Kidney epithelial cell (primary cell): ENCODE data around the gene PLA2G6. TPM values are rescaled to one million over a fixed set of nuclear protein-coding genes. Genes with fewer than 3 reads are reported as not detected.
"Not testable (repeated sequence)": the region's sequence is repeated elsewhere in the genome, so short reads cannot be mapped to it uniquely, and the experiment has no call there.

ENCODE experiments used
- DNase-seq: peaks from one replicate; pipeline ENCODE4 v3.0.0-alpha.2; 2010; ENCODE audit warnings: low read depth
- H3K27me3 ChIP-seq: 2 replicates; pipeline ENCODE4 v1.6.0; 2011; ENCODE audit warnings: low read length; ENCODE audit not compliant: control insufficient read depth, insufficient read depth
- H3K36me3 ChIP-seq: 2 replicates; pipeline ENCODE4 v1.5.1; 2011; ENCODE audit warnings: low read length; ENCODE audit not compliant: control insufficient read depth, insufficient read depth
- H3K4me3 ChIP-seq: 2 replicates; pipeline ENCODE4 v1.5.1; 2011; ENCODE audit warnings: low read depth, mild to moderate bottlenecking, control low read depth, low read length
- CTCF ChIP-seq: IDR thresholded peaks from 2 replicates; pipeline ENCODE4 v1.5.1; 2011; ENCODE audit warnings: mild to moderate bottlenecking, moderate library complexity, low read length, control low read depth, inconsistent platforms; ENCODE audit not compliant: insufficient read depth, poor library complexity, severe bottlenecking
- total RNA-seq: library from RNA; depleted of rRNA; stranded (reverse); fragments of >200 nt; gene quantifications from 2 replicates; pipeline ENCODE4 v1.2.3, GENCODE V29; 2015

The PLA2G6 gene
- total RNA-seq, 1 donor from 2014 or later = 15.5 TPM

DNA sequence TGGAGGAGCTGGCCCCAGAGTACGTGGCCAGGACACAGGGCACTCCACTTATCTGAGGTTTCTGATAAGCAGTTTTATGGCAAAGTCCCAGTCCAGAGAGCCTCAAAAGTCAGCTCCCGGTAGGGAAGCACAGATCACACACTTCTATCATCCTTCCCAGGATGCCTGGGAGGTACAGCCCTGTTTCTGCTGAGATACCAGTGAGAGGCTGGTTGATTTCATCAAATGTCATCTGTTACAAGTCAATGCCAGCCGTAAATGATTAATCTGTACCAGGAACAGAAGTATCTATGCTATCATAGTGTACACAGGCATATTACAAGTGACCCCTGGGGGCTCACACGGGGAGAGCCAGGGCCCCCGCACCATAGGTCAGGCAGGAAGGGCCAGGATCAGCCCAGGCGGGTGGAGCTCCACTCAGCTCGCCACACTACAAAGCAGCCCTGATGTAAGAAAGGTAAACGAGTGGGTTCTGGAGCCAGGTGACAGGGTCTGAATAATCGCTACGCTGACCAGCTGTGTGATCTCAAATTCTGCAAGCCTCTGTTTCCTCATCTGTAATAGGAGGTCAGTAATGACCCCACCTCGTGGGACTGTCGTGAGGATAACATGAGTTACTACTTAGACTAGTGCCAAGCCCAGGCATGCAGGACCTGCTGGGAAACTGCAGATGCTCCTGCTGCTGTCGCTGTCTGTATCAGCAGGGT lies 17.6 kb downstream of the PLA2G6 start:
- Histone ChIP-seq H3K4me3 (no peak overlapping the region), H3K36me3 (no peaks in the 10 kb centered on the region), H3K27me3 (no peaks in the 10 kb centered on the region)
- TF ChIP-seq CTCF = no peak
- DNase-seq = no peak

DNA sequence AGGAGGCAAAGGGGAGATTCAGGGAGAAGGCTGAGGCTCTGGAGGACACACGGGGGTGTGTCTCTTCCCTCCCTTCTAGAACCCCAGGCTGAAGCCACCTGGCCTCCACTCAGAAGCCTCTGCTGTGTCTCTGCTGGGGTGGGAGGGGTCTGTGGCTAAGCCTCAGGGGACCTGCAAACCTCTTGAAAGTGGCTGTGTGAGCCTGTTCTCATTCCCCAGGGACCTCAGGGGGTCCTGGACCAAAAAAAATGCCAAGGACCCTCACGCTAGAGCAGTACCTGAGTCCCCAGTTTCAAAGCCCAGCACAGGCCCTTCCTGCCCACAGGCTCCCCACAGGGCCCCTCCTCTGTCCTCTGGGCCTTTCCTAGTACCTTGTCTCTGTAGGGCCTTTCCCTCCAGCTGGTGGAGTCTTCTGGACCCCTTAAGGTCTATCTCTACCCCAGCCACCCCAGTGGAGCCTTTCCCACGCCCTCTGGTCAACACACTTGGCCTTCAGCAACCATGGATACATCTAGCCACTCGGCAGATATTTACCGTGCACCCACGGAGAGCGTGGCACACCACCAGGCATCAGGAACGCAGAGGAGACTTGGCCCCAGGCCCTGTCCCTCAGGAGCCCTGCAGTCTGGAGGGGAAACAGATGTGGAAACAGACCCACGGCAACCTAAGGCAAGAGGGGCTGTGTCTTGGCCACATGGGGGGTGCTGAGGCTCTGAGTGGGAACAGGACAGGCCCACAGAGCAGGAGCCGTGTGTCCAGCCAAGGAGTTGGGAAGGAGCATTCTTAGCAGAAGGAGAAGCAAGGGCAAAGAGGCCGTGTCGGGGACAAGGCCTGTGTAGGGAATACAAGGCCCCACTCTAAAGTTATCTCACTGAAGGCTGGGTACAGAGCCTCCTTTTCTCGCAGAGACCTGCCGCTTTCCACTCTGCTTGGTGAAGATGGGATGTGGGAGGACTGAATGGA lies 18.5 kb downstream of the PLA2G6 start:
- no peak for TF ChIP-seq CTCF
- H3K27me3 ChIP-seq = no peaks in the 10 kb centered on the region
- H3K36me3 ChIP-seq = no peaks in the 10 kb centered on the region
- no peak for DNase-seq
- no peak overlapping the region for H3K4me3 ChIP-seq

- H3K27me3 ChIP-seq = no peaks in the 10 kb centered on the region
- no peak for DNase-seq
- H3K36me3 ChIP-seq = no peaks in the 10 kb centered on the region
- TF ChIP-seq CTCF = no peak
- H3K4me3 ChIP-seq = no peak overlapping the region
Observed at GRCh38 chr22:38155703-38156102, 25.9 kb downstream of the PLA2G6 start.

GRCh38 chr22:38154563-38154915 lies 27.1 kb downstream of the PLA2G6 start:
- not testable (repeated sequence) for DNase-seq

GRCh38 chr22:38153821-38154562 lies 27.6 kb downstream of the PLA2G6 start:
- DNase-seq = no peak
- H3K36me3 ChIP-seq = no peaks in the 10 kb centered on the region
- TF ChIP-seq CTCF = no peak

More at GRCh38 chr22:38154563-38154915, 27.1 kb downstream of the PLA2G6 start:
- not testable (repeated sequence) for H3K36me3 ChIP-seq, H3K27me3 ChIP-seq, H3K4me3 ChIP-seq

GRCh38 chr22:38151126-38151500 lies 30.5 kb downstream of the PLA2G6 start:
- Histone ChIP-seq H3K27me3 (no peaks in the 10 kb centered on the region), H3K36me3 (no peaks in the 10 kb centered on the region), H3K4me3 (no peak overlapping the region)
- TF ChIP-seq CTCF = no peak
- DNase-seq = no peak

More at GRCh38 chr22:38153821-38154562, 27.6 kb downstream of the PLA2G6 start:
- no peaks in the 10 kb centered on the region for H3K27me3 ChIP-seq
- H3K4me3 ChIP-seq = no peak overlapping the region
